Neuronal stem cell (in vitro differentiated cells): ENCODE data around the gene CCL25.

Source experiments
- DNase-seq: peaks from one replicate; pipeline ENCODE4 v3.0.0-alpha.2; 2013; ENCODE audit warnings: low spot score
- H2AFZ ChIP-seq: one replicate; pipeline ENCODE4 v1.6.1; 2013; ENCODE audit warnings: mild to moderate bottlenecking, low read length, inconsistent platforms
- H2AK5ac ChIP-seq: 2 replicates; pipeline ENCODE4 v1.6.1; 2013; ENCODE audit warnings: low read depth, mild to moderate bottlenecking, inconsistent platforms, low read length, moderate library complexity, mixed read lengths
- H2BK120ac ChIP-seq: 2 replicates; pipeline ENCODE4 v1.6.1; 2013; ENCODE audit warnings: low read depth, mild to moderate bottlenecking, inconsistent platforms, low read length, moderate library complexity, mixed read lengths
- H2BK12ac ChIP-seq: one replicate; pipeline ENCODE4 v1.6.1; 2013; ENCODE audit warnings: low read length, inconsistent platforms
- H2BK15ac ChIP-seq: 2 replicates; pipeline ENCODE4 v1.6.1; 2013; ENCODE audit warnings: mild to moderate bottlenecking, low read length, inconsistent platforms, mixed read lengths
- H2BK5ac ChIP-seq: one replicate; pipeline ENCODE4 v1.6.1; 2013; ENCODE audit warnings: inconsistent platforms, mild to moderate bottlenecking, low read length, moderate library complexity
- H3K14ac ChIP-seq: one replicate; pipeline ENCODE4 v1.6.1; 2013; ENCODE audit warnings: low read length, inconsistent platforms
- H3K18ac ChIP-seq: 2 replicates; pipeline ENCODE4 v1.6.1; 2013; ENCODE audit warnings: low read length, inconsistent platforms
- H3K23ac ChIP-seq: 2 replicates; pipeline ENCODE4 v1.6.1; 2013; ENCODE audit warnings: low read depth, mild to moderate bottlenecking, mixed read lengths, low read length, inconsistent platforms; ENCODE audit not compliant: poor library complexity
- H3K27ac ChIP-seq: replicated peaks from 3 replicates; pipeline ENCODE4 v1.5.1; 2013; ENCODE audit warnings: low read length, inconsistent platforms
- H3K27me3 ChIP-seq, 3 experiments: 2 replicates each; pipeline ENCODE4 v1.6.1; 2013; ENCODE audit warnings: low read length in 3 of 3, mild to moderate bottlenecking in 2 of 3, inconsistent platforms in 1 of 3, low read depth in 1 of 3, mixed read lengths in 1 of 3, moderate library complexity in 1 of 3; ENCODE audit not compliant: control insufficient read depth in 3 of 3, insufficient read depth in 3 of 3
- H3K36me3 ChIP-seq, 2 donors: replicated peaks in 1 of 2; 2 replicates each; pipeline ENCODE4 v1.6.1; 2013; ENCODE audit warnings: low read length in 2 of 2; ENCODE audit not compliant: control insufficient read depth in 2 of 2, insufficient read depth in 2 of 2
- H3K4ac ChIP-seq: 2 replicates; pipeline ENCODE4 v1.6.1; 2013; ENCODE audit warnings: inconsistent platforms, mild to moderate bottlenecking, low read length, moderate library complexity
- H3K4me1 ChIP-seq, 2 donors: 1 replicate in 1 of 2; 2 replicates in 1 of 2; pipeline ENCODE4 v1.6.1; 2013; ENCODE audit warnings: low read length in 2 of 2, low read depth in 1 of 2; ENCODE audit not compliant: control insufficient read depth in 2 of 2, insufficient read depth in 1 of 2
- H3K4me2 ChIP-seq: one replicate; pipeline ENCODE4 v1.6.1; 2013; ENCODE audit warnings: mild to moderate bottlenecking, low read length, inconsistent platforms; ENCODE audit not compliant: insufficient read depth, poor library complexity, severe bottlenecking
- H3K4me3 ChIP-seq, 2 donors: 2 replicates each; pipeline ENCODE4 v1.5.1; 2013; ENCODE audit warnings: low read length in 2 of 2, mild to moderate bottlenecking in 2 of 2, inconsistent platforms in 1 of 2, moderate library complexity in 1 of 2
- H3K79me1 ChIP-seq: one replicate; pipeline ENCODE4 v1.6.1; 2013; ENCODE audit warnings: low read depth, mild to moderate bottlenecking, inconsistent platforms, low read length, moderate library complexity
- H3K9ac ChIP-seq: one replicate; pipeline ENCODE4 v1.6.1; 2013; ENCODE audit warnings: mild to moderate bottlenecking, low read depth, low read length, inconsistent platforms; ENCODE audit not compliant: poor library complexity
- H3K9me3 ChIP-seq, 2 donors: replicated peaks in 1 of 2; 2 replicates each; pipeline versions ENCODE3 to v1.6.1; 2013; ENCODE audit warnings: low read length in 2 of 2, mild to moderate bottlenecking in 2 of 2, inconsistent platforms in 1 of 2, low read depth in 1 of 2, mixed read lengths in 1 of 2, moderate library complexity in 1 of 2; ENCODE audit not compliant: control insufficient read depth in 2 of 2, insufficient read depth in 1 of 2
- H4K8ac ChIP-seq: one replicate; pipeline ENCODE4 v1.6.1; 2013; ENCODE audit warnings: low read depth, mild to moderate bottlenecking, inconsistent platforms, low read length, moderate library complexity
- H4K91ac ChIP-seq: one replicate; pipeline ENCODE4 v1.6.1; 2013; ENCODE audit warnings: low read length, low read depth, mild to moderate bottlenecking, inconsistent platforms; ENCODE audit not compliant: poor library complexity
- WGBS, 2 donors: extraction: QIAGEN DNeasy Blood & Tissue Kit; methylation state at CpG; one replicate each; pipeline ENCODE4 v1.1.7; 2013; ENCODE audit warnings: missing lambda C conversion rate in 2 of 2, mixed read lengths in 1 of 2; ENCODE audit not compliant: insufficient read length in 2 of 2, insufficient replicate concordance in 1 of 2; ENCODE audit errors: extremely low coverage in 2 of 2; 5-methylcytosine and 5-hydroxymethylcytosine counted together

Gene CCL25

DNA sequence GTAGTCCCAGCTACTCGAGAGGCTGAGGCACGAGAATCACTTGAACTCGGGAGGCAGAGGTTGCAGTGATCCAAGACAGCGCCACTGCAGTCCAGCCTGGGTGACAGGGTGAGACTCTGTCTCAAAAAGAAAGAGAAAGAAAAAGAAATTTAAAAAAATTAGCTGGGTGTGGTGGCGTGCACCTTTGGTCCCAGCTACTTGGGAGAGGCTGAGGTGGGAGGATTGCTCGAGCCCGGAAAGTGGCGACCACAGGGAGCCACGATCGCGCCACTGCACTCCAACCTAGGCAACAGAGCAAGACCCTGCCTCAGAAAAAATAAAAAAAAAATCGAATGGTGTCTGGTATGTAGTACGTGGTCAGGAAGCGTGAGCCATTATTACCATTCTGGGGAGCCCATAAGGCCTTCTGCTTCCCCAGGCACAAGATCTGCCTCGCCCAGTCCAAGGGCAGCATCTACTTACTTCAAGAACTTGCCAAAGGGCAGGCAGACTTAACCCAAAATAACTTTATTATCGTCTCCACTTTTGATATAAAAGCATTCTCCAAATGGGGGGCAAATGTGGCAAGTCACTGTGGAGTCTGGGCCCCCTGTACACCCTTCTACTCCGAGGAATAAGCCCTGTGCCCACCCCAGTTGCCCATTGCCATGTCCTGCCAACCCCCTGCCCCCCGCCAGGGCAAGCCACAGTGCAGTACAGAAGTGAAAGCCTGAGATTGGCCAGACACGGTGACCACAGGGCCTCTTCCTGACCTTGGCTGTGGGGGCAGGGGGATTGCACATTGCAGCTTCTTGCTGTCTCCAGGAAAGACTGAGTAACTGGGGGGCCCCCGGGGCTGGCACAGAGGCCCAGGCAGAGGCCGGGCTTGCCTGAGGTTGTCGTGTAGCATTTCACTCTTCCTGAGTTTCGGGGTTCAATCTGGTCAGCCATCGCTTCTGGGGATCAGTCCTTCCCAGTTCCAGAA lies 12.6 kb downstream of the CCL25 start:
- H2BK120ac ChIP-seq = no peak overlapping the region
- H3K18ac ChIP-seq = peak overlapping the region; percentile 92
- H3K4me2 ChIP-seq = no peak overlapping the region
- no peak overlapping the region for H2AK5ac ChIP-seq
- no peaks in the 10 kb centered on the region for H3K36me3 ChIP-seq
- no peak overlapping the region for H3K9ac ChIP-seq
- H3K4me3 ChIP-seq = no peak overlapping the region
- H3K9me3 ChIP-seq = peaks cover 4 to 11% of the 10 kb centered on the region in 2 donors
- H3K4ac ChIP-seq = no peak overlapping the region
- H3K4me1 ChIP-seq = peaks cover 0 to 4% of the 10 kb centered on the region in 2 donors
- no peak overlapping the region for H4K91ac ChIP-seq
- H2BK12ac ChIP-seq = no peak overlapping the region
- H2BK15ac ChIP-seq = peak overlapping the region; percentile 57
- H2AFZ ChIP-seq = no peak overlapping the region
- H2BK5ac ChIP-seq = no peak overlapping the region
- H3K27me3 ChIP-seq = no peaks in the 10 kb centered on the region
- H3K23ac ChIP-seq = peak overlapping the region; percentile 80
- H4K8ac ChIP-seq = no peak overlapping the region
- H3K79me1 ChIP-seq = peaks cover 2% of the 10 kb centered on the region
- H3K27ac ChIP-seq = no peak overlapping the region
- WGBS, 2 donors = no CpG with 5 or more reads among the region's 24 CpGs
- peak overlapping the region; percentile 56 for H3K14ac ChIP-seq
- DNase-seq = no peak

DNA sequence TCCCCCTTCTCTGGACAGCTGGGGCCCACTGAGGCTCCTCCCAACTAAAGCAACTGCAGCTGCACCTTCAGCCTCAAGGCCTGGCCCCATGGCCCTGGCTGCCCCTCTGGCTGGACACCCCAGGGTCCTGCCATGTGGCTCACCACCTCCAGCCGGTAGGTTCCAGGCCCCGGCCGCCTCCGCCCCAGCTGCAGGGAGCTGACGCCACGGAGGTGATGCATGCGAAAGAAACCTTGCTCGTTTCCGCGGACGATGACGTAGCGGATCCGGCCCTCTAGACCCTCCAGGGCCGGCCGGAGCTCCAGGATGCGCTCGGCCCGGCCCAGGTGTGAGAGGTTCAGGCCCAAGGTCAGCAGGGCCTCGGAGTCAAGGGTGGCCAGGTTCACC lies 13.3 kb downstream of the CCL25 start:
- peaks cover 0 to 4% of the 10 kb centered on the region in 2 donors for H3K4me1 ChIP-seq
- H3K27ac ChIP-seq = no peak overlapping the region
- no peak overlapping the region for H4K91ac ChIP-seq
- H2AK5ac ChIP-seq = peak overlapping the region; percentile 56
- no peaks in the 10 kb centered on the region for H3K36me3 ChIP-seq
- no CpG with 5 or more reads among the region's 20 CpGs for WGBS, 2 donors
- H3K23ac ChIP-seq = peak overlapping the region; percentile 60
- H2BK120ac ChIP-seq = no peak overlapping the region
- H3K18ac ChIP-seq = peak overlapping the region; percentile 92
- H4K8ac ChIP-seq = no peak overlapping the region
- H3K4me3 ChIP-seq = peak overlapping the region in 1 of 2 donors; percentile 18
- no peak overlapping the region for H3K4me2 ChIP-seq
- no peak for DNase-seq
- no peak overlapping the region for H3K4ac ChIP-seq
- H3K27me3 ChIP-seq = no peaks in the 10 kb centered on the region
- peaks cover 4 to 15% of the 10 kb centered on the region in 2 donors for H3K9me3 ChIP-seq
- peak overlapping the region; percentile 57 for H2BK15ac ChIP-seq
- peaks cover 2% of the 10 kb centered on the region for H3K79me1 ChIP-seq
- no peak overlapping the region for H2BK12ac ChIP-seq
- H3K9ac ChIP-seq = no peak overlapping the region
- no peak overlapping the region for H2BK5ac ChIP-seq
- no peak overlapping the region for H2AFZ ChIP-seq
- H3K14ac ChIP-seq = no peak overlapping the region

DNA sequence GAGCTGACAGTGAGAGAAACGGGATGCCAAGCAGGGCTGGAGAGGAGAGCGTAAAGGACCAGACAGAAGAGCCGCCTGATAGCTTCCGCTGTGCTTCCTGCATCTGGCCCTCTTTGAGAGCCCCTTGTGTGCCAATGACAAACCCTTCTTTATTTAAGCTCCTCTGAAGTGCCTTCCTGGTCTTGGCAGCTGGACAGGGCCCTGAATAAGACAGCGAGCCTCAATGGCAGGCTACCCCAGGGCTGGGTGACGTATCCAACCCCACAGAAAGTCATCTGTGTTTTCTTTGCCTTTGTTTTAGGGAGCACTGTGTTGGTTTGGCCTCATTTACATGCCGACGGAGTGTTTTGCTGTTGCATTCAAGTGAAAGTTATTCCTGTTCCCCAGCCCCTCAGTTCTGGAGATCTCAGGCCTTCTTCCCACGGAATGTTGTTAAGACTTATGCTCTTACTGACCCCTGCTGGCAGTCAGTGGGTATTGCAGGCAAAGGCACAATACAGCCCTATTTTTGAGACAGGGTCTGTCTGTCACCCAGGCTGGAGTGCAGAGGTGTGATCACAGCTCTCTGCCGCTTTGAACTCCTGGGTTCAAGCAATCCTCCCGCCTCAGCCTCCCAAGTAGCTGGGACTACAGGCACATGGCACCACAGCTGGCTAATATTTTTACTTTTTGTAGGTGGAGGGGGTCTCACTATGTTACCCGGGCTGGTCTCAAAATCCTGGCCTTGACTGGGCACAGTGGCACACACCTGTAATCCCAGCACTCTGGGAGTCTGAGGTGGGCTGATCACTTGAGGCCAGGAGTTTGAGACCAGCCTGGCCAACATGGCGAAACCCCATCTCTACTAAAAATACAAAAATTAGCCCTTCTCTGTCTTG lies 16.8 kb downstream of the CCL25 start:
- Histone ChIP-seq H4K91ac (no peak overlapping the region), H3K36me3 (peaks cover 5% of the 10 kb centered on the region in 2 donors), H2BK120ac (no peak overlapping the region), H3K27ac (no peak overlapping the region), H3K23ac (no peak overlapping the region), H2AFZ (no peak overlapping the region), H3K4me3 (no peak overlapping the region), H3K4me1 (peaks cover 0 to 4% of the 10 kb centered on the region in 2 donors), H2BK5ac (no peak overlapping the region), H3K4me2 (no peak overlapping the region), H3K4ac (no peak overlapping the region), H3K18ac (no peak overlapping the region), H3K27me3 (no peaks in the 10 kb centered on the region), H3K14ac (no peak overlapping the region), H2BK15ac (no peak overlapping the region), H3K79me1 (peaks cover 2% of the 10 kb centered on the region), H4K8ac (no peak overlapping the region), H2AK5ac (no peak overlapping the region), H3K9me3 (peaks cover 12 to 20% of the 10 kb centered on the region in 2 donors), H3K9ac (no peak overlapping the region), H2BK12ac (no peak overlapping the region)
- no peak for DNase-seq
- WGBS, 2 donors = no CpG with 5 or more reads among the region's 13 CpGs
